CD14-positive monocyte (primary cell): Measurements from ENCODE around the gene STX4. TPM values are rescaled to one million over a fixed set of nuclear protein-coding genes. Genes with fewer than 3 reads are reported as not detected.

Experiments used
- DNase-seq, 3 donors: peaks; one replicate each; pipeline ENCODE4 v3.0.0-alpha.2; 2011 to 2022
- H2AFZ ChIP-seq: 2 replicates; pipeline ENCODE4 v1.6.0; 2012; ENCODE audit warnings: mild to moderate bottlenecking, low read depth, low read length, inconsistent platforms; ENCODE audit not compliant: insufficient read depth, poor library complexity, severe bottlenecking
- H3K27ac ChIP-seq, 2 donors: 1 replicate in 1 of 2; 2 replicates in 1 of 2; pipeline ENCODE4 v1.5.1; 2012 to 2013; ENCODE audit warnings: low read length in 2 of 2, control low read depth in 1 of 2, inconsistent platforms in 1 of 2, low read depth in 1 of 2, mild to moderate bottlenecking in 1 of 2
- H3K27me3 ChIP-seq, 2 donors: one replicate each; pipeline versions ENCODE4 v1.6.0 to v1.6.1; 2011 to 2013; ENCODE audit warnings: low read length in 2 of 2; ENCODE audit not compliant: control insufficient read depth in 2 of 2, insufficient read depth in 2 of 2
- H3K36me3 ChIP-seq, 2 donors: replicated peaks in 1 of 2; 1 replicate in 1 of 2; 2 replicates in 1 of 2; pipeline versions ENCODE4 v1.5.1 to v1.6.1; 2012 to 2013; ENCODE audit warnings: low read length in 2 of 2, control low read depth in 1 of 2, inconsistent platforms in 1 of 2, mild to moderate bottlenecking in 1 of 2; ENCODE audit not compliant: insufficient read depth in 2 of 2, control insufficient read depth in 1 of 2
- H3K4me1 ChIP-seq, 2 donors: 1 replicate in 1 of 2; 2 replicates in 1 of 2; pipeline versions ENCODE4 v1.5.1 to v1.6.1; 2012 to 2013; ENCODE audit warnings: low read length in 2 of 2, control low read depth in 1 of 2, inconsistent platforms in 1 of 2, mild to moderate bottlenecking in 1 of 2, moderate library complexity in 1 of 2; ENCODE audit not compliant: insufficient read depth in 2 of 2, control insufficient read depth in 1 of 2
- H3K4me2 ChIP-seq: replicated peaks from 2 replicates; pipeline ENCODE3; 2012; ENCODE audit warnings: low read length, moderate library complexity, mild to moderate bottlenecking; ENCODE audit not compliant: poor library complexity, severe bottlenecking; ENCODE audit errors: extremely low read depth
- H3K4me3 ChIP-seq, 3 experiments: fragments of 200-600 bp in 1 of 3; sonication (generic) in 1 of 3; replicated peaks in 1 of 3; 1 replicate in 2 of 3; 2 replicates in 1 of 3; pipeline ENCODE4 v1.5.1; 2011 to 2013; ENCODE audit warnings: low read length in 3 of 3, mild to moderate bottlenecking in 3 of 3, control low read depth in 2 of 3, low read depth in 2 of 3, inconsistent platforms in 1 of 3, moderate library complexity in 1 of 3
- H3K79me2 ChIP-seq: 2 replicates; pipeline ENCODE4 v1.6.0; 2012; ENCODE audit warnings: mild to moderate bottlenecking, control low read depth, inconsistent platforms, low read length, moderate library complexity; ENCODE audit not compliant: insufficient read depth
- H3K9ac ChIP-seq: 2 replicates; pipeline ENCODE4 v1.6.0; 2017; ENCODE audit warnings: low read length, mild to moderate bottlenecking; ENCODE audit not compliant: insufficient read depth, poor library complexity, severe bottlenecking
- H3K9me3 ChIP-seq, 2 donors: replicated peaks in 1 of 2; 1 replicate in 1 of 2; 2 replicates in 1 of 2; pipeline versions ENCODE4 v1.5.1 to v1.6.1; 2012 to 2013; ENCODE audit warnings: low read length in 2 of 2, control low read depth in 1 of 2; ENCODE audit not compliant: control insufficient read depth in 1 of 2, insufficient read depth in 1 of 2
- H4K20me1 ChIP-seq: 2 replicates; pipeline ENCODE4 v1.6.0; 2012; ENCODE audit warnings: mild to moderate bottlenecking, low read length, control low read depth, moderate library complexity; ENCODE audit not compliant: insufficient read depth
- H3K27ac Mint-ChIP-seq, 7 donors: one replicate each; pipeline ENCODE4 v1.8.0; 2020; ENCODE audit warnings: mild to moderate bottlenecking in 7 of 7, mixed read lengths in 7 of 7, moderate library complexity in 6 of 7, inconsistent platforms in 2 of 7
- H3K27me3 Mint-ChIP-seq, 3 donors: one replicate each; pipeline ENCODE4 v1.8.0; 2021 to 2022; ENCODE audit warnings: low read depth in 3 of 3, mild to moderate bottlenecking in 3 of 3, mixed read lengths in 3 of 3, moderate library complexity in 3 of 3, inconsistent platforms in 1 of 3
- H3K36me3 Mint-ChIP-seq, 2 donors: one replicate each; pipeline ENCODE4 v1.8.0; 2020; ENCODE audit warnings: mixed read lengths in 2 of 2, inconsistent platforms in 1 of 2, mild to moderate bottlenecking in 1 of 2
- H3K4me1 Mint-ChIP-seq: one replicate; pipeline ENCODE4 v1.8.0; 2020; ENCODE audit warnings: mild to moderate bottlenecking, mixed read lengths
- H3K4me3 Mint-ChIP-seq, 2 donors: one replicate each; pipeline ENCODE4 v1.8.0; 2020; ENCODE audit warnings: mild to moderate bottlenecking in 2 of 2, mixed read lengths in 2 of 2, moderate library complexity in 1 of 2
- H3K9me3 Mint-ChIP-seq, 7 donors: one replicate each; pipeline ENCODE4 v1.8.0; 2020 to 2022; ENCODE audit warnings: mixed read lengths in 7 of 7, mild to moderate bottlenecking in 6 of 7, moderate library complexity in 6 of 7, inconsistent platforms in 2 of 7
- WGBS: methylation state at CpG from one replicate; pipeline ENCODE4 v1.1.5; 2013; ENCODE audit warnings: missing lambda C conversion rate; ENCODE audit not compliant: insufficient coverage; 5-methylcytosine and 5-hydroxymethylcytosine counted together
- intact Hi-C, 2 donors: fragments of 100-400 bp; cut with micrococcal nuclease; formaldehyde crosslinking; loops; one replicate each; pipeline versions ENCODE4 v1.15.0 to v1.15.1; 2023
- polyA plus RNA-seq, 3 donors: library from polyadenylated mRNA; depleted of rRNA in 1 of 3; unstranded in 2 of 3; stranded (reverse) in 1 of 3; fragments of 300-500 nt in 2 of 3; fragments of >200 nt in 1 of 3; fragmentation: Illumina TruSeq in 2 of 3; gene quantifications; 1 replicate in 2 of 3; 2 replicates in 1 of 3; pipeline ENCODE4 v1.2.3, GENCODE V29; 2012 to 2021
- TF ChIP-seq, protein P1 (sequence below): fragments of 200-600 bp; IDR thresholded peaks from one replicate; pipeline ENCODE4 v1.8.0; 2022; ENCODE audit warnings: antibody characterized with exemption, mild to moderate bottlenecking

Gene STX4
- polyA plus RNA-seq, 3 donors = 18.6 to 186 (median 21.8) TPM

DNA sequence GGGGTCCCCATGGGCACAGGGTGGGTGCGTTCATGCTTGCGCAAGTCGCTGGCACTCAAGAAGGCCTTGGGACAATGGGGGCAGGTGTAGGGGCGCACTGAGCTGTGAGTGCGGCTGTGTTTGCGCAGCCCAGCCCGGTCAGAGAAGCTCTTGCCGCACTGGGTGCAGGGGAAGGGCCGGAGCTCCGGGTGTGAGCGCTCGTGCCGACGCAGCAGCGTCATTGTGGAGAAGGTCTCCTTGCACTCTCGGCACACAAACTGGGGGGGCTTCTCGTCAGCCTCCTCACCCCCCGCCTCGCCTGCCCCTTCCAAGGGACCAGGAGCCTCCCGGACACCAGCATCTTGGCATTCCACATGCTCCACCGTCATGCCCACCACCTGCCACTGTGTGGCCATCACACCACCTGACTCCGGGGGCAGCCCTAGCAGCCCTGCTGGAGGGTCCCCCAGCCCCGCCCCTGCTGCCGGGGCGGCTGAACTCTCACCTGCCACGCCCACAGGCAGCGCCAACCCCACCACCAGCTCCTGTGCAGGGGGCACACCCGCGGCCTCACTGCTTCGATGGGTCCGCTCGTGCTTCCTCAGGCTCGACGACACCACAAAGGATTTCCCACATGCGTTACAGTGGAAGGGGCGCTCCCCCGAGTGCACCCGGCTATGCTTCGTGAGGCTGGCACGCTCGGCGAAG lies 27.9 kb downstream of the STX4 start:
- no peak overlapping the region for H3K4me2 ChIP-seq
- TF ChIP-seq, protein P1, sequence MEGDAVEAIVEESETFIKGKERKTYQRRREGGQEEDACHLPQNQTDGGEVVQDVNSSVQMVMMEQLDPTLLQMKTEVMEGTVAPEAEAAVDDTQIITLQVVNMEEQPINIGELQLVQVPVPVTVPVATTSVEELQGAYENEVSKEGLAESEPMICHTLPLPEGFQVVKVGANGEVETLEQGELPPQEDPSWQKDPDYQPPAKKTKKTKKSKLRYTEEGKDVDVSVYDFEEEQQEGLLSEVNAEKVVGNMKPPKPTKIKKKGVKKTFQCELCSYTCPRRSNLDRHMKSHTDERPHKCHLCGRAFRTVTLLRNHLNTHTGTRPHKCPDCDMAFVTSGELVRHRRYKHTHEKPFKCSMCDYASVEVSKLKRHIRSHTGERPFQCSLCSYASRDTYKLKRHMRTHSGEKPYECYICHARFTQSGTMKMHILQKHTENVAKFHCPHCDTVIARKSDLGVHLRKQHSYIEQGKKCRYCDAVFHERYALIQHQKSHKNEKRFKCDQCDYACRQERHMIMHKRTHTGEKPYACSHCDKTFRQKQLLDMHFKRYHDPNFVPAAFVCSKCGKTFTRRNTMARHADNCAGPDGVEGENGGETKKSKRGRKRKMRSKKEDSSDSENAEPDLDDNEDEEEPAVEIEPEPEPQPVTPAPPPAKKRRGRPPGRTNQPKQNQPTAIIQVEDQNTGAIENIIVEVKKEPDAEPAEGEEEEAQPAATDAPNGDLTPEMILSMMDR = no peak

GRCh38 chr16:31061813-31062440 lies 28.6 kb downstream of the STX4 start:
- Histone ChIP-seq H3K27me3 (no peaks in the 10 kb centered on the region), H3K27ac (no peak overlapping the region), H4K20me1 (peaks cover 15% of the 10 kb centered on the region), H3K4me1 (peaks cover 0 to 5% of the 10 kb centered on the region in 2 donors), H3K4me2 (no peak overlapping the region), H3K36me3 (peaks cover 25 to 46% of the 10 kb centered on the region in 2 donors), H3K9ac (no peak overlapping the region), H3K9me3 (no peaks in the 10 kb centered on the region), H3K79me2 (peaks cover 18% of the 10 kb centered on the region), H3K4me3 (no peak overlapping the region), H2AFZ (no peak overlapping the region)
- intact Hi-C loops = no loop called here
- no peak overlapping the region for H3K4me3 Mint-ChIP-seq
- H3K27ac Mint-ChIP-seq = no peak overlapping the region
- peaks cover 14% of the 10 kb centered on the region for H3K4me1 Mint-ChIP-seq
- H3K27me3 Mint-ChIP-seq = peaks cover 0 to 5% (median 1%) of the 10 kb centered on the region in 3 donors
- WGBS = 97% methylated on average over 52 of the region's 54 CpGs
- TF ChIP-seq, protein P1 = no peak
- peaks cover 43 to 79% of the 10 kb centered on the region in 2 donors for H3K36me3 Mint-ChIP-seq
- no peak for DNase-seq
- peaks cover 0 to 3% (median 0%) of the 10 kb centered on the region in 7 donors for H3K9me3 Mint-ChIP-seq

More for the DNA sequence above, 27.9 kb downstream of the STX4 start:
- no peak overlapping the region for H3K4me3 ChIP-seq
- Mint-ChIP-seq H3K36me3 (peaks cover 43 to 77% of the 10 kb centered on the region in 2 donors), H3K27ac (peak overlapping the region in 1 of 7 donors; percentile 74), H3K4me1 (peaks cover 9% of the 10 kb centered on the region), H3K9me3 (peaks cover 0 to 2% (median 0%) of the 10 kb centered on the region in 7 donors), H3K27me3 (peaks cover 0 to 5% (median 1%) of the 10 kb centered on the region in 3 donors), H3K4me3 (no peak overlapping the region)
- no peaks in the 10 kb centered on the region for H3K27me3 ChIP-seq
- H3K9ac ChIP-seq = no peak overlapping the region
- no peak for DNase-seq
- H2AFZ ChIP-seq = no peak overlapping the region
- H3K9me3 ChIP-seq = no peaks in the 10 kb centered on the region
- peaks cover 25 to 46% of the 10 kb centered on the region in 2 donors for H3K36me3 ChIP-seq
- peaks cover 0 to 4% of the 10 kb centered on the region in 2 donors for H3K4me1 ChIP-seq
- peaks cover 12% of the 10 kb centered on the region for H3K79me2 ChIP-seq
- WGBS = 95% methylated on average over 38 of the region's 42 CpGs
- intact Hi-C loops = no loop called here
- no peak overlapping the region for H3K27ac ChIP-seq
- peaks cover 14% of the 10 kb centered on the region for H4K20me1 ChIP-seq
